NT2/D1 (cell line): ENCODE measurements around the gene CDH1.

ENCODE experiments used
- SUZ12 ChIP-seq: IDR thresholded peaks from 2 replicates; pipeline ENCODE4 v1.6.1; 2011; ENCODE audit not compliant: insufficient read length, insufficient read depth; ENCODE audit errors: extremely low read depth
- ZNF274 ChIP-seq: IDR thresholded peaks from 2 replicates; pipeline ENCODE4 v1.6.1; 2011; ENCODE audit warnings: mild to moderate bottlenecking, low read depth, low read length

GRCh38 chr16:68749432-68749831 lies 12.3 kb downstream of the CDH1 start:
- TF ChIP-seq ZNF274 (no peak), SUZ12 (no peak)
